Choroid plexus epithelial cell (primary cell): ENCODE measurements around the gene CACNA1F.

Experiments used
- DNase-seq: peaks from one replicate; pipeline ENCODE4 v3.0.0-alpha.2; 2010; ENCODE audit warnings: low read depth
- H3K4me3 ChIP-seq: 2 replicates; pipeline ENCODE4 v1.5.1; 2011; ENCODE audit warnings: low read depth, mild to moderate bottlenecking, control low read depth, low read length, moderate library complexity
- TF ChIP-seq, protein P1 (sequence below): conservative IDR thresholded peaks from 2 replicates; pipeline ENCODE4 v1.5.1; 2011; ENCODE audit warnings: low read depth, mild to moderate bottlenecking, control low read depth, inconsistent platforms, low read length, moderate library complexity

Gene CACNA1F

GRCh38 chrX:49163555-49164419 lies 69.4 kb downstream of the CACNA1F start:
- DNase-seq = peak; percentile 85
- peak overlapping the region; percentile 57 for H3K4me3 ChIP-seq
- TF ChIP-seq, protein P1, sequence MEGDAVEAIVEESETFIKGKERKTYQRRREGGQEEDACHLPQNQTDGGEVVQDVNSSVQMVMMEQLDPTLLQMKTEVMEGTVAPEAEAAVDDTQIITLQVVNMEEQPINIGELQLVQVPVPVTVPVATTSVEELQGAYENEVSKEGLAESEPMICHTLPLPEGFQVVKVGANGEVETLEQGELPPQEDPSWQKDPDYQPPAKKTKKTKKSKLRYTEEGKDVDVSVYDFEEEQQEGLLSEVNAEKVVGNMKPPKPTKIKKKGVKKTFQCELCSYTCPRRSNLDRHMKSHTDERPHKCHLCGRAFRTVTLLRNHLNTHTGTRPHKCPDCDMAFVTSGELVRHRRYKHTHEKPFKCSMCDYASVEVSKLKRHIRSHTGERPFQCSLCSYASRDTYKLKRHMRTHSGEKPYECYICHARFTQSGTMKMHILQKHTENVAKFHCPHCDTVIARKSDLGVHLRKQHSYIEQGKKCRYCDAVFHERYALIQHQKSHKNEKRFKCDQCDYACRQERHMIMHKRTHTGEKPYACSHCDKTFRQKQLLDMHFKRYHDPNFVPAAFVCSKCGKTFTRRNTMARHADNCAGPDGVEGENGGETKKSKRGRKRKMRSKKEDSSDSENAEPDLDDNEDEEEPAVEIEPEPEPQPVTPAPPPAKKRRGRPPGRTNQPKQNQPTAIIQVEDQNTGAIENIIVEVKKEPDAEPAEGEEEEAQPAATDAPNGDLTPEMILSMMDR = peak; percentile 34

DNA sequence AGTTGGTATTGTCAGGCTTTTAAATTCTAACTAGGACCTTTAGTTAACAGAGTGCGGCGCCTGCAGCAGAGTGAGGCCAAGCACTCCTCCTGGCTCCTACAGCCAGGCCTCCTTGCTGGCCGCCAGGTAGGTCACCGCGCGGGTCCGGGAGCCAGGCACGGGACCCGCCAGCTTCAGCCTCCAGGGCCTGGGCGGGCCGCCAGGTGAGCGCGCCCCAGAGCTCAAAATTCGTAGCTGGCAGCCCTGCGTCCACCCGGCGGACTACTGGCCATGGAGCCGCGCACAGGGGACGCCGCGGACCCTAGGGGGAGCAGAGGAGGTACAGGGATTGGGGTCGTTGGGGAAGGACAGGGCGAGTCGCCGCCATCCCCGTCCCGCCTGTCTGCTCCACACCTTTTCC lies 70.5 kb downstream of the CACNA1F start, which contains the start of gene MAGIX:
TSS of gene MAGIX (plus strand) at position 139 of the 400 bp plus-strand sequence. CDS start at position 271, 132 bp downstream.
- DNase-seq = no peak
- peak within 1 kb of the TSS; percentile 57 for H3K4me3 ChIP-seq
- TF ChIP-seq, protein P1 = no peak

DNA sequence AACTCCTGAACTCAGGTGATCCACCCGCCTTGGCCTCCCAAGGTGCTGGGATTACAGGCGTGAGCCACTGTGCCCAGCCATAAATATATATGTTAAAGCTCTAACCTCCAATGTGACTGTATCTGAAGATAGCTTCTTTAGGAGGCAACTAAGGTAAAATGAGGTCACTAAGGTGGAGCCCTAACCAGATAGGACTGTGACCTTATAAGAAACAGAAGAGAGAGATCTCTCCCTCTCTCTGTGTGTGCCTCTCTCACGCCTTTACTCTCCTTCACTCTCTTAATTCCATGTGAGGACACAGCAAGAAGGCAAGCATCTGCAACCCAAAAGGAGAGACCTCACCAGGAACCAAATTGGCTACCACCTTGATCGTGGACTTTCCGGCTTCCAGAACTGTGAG lies 71.5 kb downstream of the CACNA1F start:
- DNase-seq = no peak
- no peak overlapping the region for H3K4me3 ChIP-seq
- TF ChIP-seq, protein P1 = no peak

DNA sequence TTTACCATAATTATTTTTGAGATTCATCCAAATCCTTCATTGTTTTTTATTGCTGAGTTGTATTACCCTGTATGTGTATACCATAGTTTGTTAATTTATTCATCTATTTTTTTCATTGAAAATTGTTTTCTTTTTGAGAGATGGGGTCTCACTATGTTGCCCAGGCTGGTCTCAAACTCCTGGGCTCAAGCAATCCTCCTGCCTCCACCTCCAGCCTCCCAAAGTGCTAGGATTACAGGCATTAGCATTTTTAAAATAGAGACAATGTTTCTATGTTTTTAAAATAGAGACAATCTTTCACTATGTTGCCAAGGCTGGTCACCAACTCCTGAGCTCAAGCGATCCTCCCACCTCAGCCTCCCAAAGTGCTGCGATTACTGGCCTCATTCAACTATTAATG lies 72.2 kb downstream of the CACNA1F start:
- TF ChIP-seq, protein P1 = no peak
- H3K4me3 ChIP-seq = no peak overlapping the region
- no peak for DNase-seq

DNA sequence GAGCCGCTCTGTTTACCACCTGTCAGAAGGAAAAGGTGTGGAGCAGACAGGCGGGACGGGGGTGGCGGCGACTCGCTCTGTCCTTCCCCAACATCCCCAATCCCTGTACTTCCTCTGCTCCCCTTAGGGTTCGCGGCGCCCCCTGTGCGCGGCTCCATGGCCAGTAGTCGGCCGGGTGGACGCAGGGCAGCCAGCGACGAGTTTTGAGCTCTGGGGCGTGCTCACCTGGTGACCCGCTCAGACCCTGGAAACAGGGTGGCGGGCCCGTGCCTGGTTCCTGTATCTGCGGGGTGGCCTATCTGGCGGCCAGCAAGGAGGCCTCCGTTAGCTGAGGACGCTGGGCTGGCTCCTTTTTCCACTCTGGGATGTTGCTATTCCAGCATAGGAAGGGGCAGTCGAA lies 75.9 kb downstream of the CACNA1F start:
- H3K4me3 ChIP-seq = no peak overlapping the region
- TF ChIP-seq, protein P1 = no peak
- DNase-seq = no peak

- peak; percentile 94 for DNase-seq
- peak overlapping the region; percentile 55 for H3K4me3 ChIP-seq
- TF ChIP-seq, protein P1 = peak; percentile 45
Measured at GRCh38 chrX:49155900-49156837, 77.0 kb downstream of the CACNA1F start.
